ENCODE data around the gene MEPE.

- TF ChIP-seq EZH2phosphoT487 (IDR thresholded peaks at IDR 0.05; ENCODE audit: insufficient read depth, low read depth) (no peak), EZH2 (IDR thresholded peaks at IDR 0.05; ENCODE audit: insufficient read depth, poor library complexity, severe bottlenecking) (no peak)
Observed at GRCh38 chr4:87832669-87833068, at the start of gene MEPE.

Measured in GM23248 (cell line).